Nephron progenitor cell (in vitro differentiated cells): ENCODE results near the gene ACTN4.
A peak's percentile ranks its signal among the peaks of the same experiment; 100 is the strongest.

Experiments used
- DNase-seq: peaks from one replicate; pipeline ENCODE4 v3.0.0; 2021
- H3K27ac Mint-ChIP-seq: 2 replicates; pipeline ENCODE4 v1.8.0; 2021; ENCODE audit warnings: mild to moderate bottlenecking, moderate library complexity, mixed read lengths
- H3K27me3 Mint-ChIP-seq: 2 replicates; pipeline ENCODE4 v1.8.0; 2021; ENCODE audit warnings: mild to moderate bottlenecking, low read depth, mixed read lengths; ENCODE audit not compliant: poor library complexity
- H3K36me3 Mint-ChIP-seq: 2 replicates; pipeline ENCODE4 v1.8.0; 2021; ENCODE audit warnings: low read depth, mixed read lengths
- H3K4me1 Mint-ChIP-seq: 2 replicates; pipeline ENCODE4 v1.8.0; 2021; ENCODE audit warnings: mixed read lengths
- H3K4me3 Mint-ChIP-seq: 2 replicates; pipeline ENCODE4 v1.8.0; 2021; ENCODE audit warnings: mild to moderate bottlenecking, moderate library complexity, mixed read lengths
- H3K9me3 Mint-ChIP-seq: 2 replicates; pipeline ENCODE4 v1.8.0; 2021; ENCODE audit warnings: mild to moderate bottlenecking, moderate library complexity, mixed read lengths
- CTCF ChIP-seq: fragments of 200-600 bp; sonication (generic); IDR thresholded peaks from 2 replicates; pipeline ENCODE4 v1.5.0; 2021; ENCODE audit warnings: antibody characterized with exemption

The ACTN4 gene

GRCh38 chr19:38650172-38650775, 2.8 kb downstream of the ACTN4 start:
- TF ChIP-seq CTCF, result no peak
- Mint-ChIP-seq H3K36me3 (no peaks in the 10 kb centered on the region), H3K4me1 (peaks cover 71% of the 10 kb centered on the region), H3K27me3 (peaks cover 10% of the 10 kb centered on the region), H3K27ac (no peak overlapping the region), H3K4me3 (peak overlapping the region; percentile 97), H3K9me3 (no peaks in the 10 kb centered on the region)
- no peak for DNase-seq

- peaks cover 7% of the 10 kb centered on the region for H3K36me3 Mint-ChIP-seq
- H3K4me1 Mint-ChIP-seq, result peaks cover 78% of the 10 kb centered on the region
- no peak for DNase-seq
- no peaks in the 10 kb centered on the region for H3K9me3 Mint-ChIP-seq
- no peak for TF ChIP-seq CTCF
- peak overlapping the region; percentile 95 for H3K27ac Mint-ChIP-seq
- H3K27me3 Mint-ChIP-seq, result peaks cover 10% of the 10 kb centered on the region
- peak overlapping the region; percentile 97 for H3K4me3 Mint-ChIP-seq
Measured at GRCh38 chr19:38650911-38651584, 3.6 kb downstream of the ACTN4 start.

DNA sequence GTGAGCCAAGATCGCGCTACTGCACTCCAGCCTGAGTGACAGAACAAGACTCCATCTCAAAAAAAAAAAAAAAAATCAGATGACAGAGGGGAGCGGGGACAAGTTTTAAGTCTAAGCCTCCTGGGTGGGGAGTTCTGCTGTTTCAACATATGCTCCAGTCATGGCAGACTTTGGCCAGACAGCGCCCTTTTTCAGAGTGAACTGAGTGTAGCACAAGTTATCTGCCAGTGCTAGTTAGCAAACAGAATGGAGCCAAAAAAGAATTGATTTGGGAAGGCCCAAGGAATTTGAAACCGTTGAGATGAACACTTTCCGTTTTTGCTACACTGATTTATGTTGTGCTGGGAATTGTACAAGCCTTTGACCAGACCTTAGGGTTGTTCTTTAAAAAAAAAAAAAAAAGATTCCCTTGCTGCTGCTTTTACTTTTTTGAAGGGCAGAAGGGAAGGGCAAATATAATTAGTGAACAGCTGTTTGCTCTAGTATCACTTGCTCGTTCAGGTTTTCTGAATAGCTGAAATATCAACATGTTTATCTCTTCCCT, 5.7 kb downstream of the ACTN4 start:
- TF ChIP-seq CTCF, result no peak
- Mint-ChIP-seq H3K27ac (peak overlapping the region; percentile 95), H3K36me3 (peaks cover 14% of the 10 kb centered on the region), H3K4me1 (peaks cover 98% of the 10 kb centered on the region), H3K4me3 (peak overlapping the region; percentile 8), H3K9me3 (no peaks in the 10 kb centered on the region), H3K27me3 (peaks cover 4% of the 10 kb centered on the region)
- DNase-seq, result no peak

- H3K4me1 Mint-ChIP-seq, result peaks cover 99% of the 10 kb centered on the region
- H3K4me3 Mint-ChIP-seq, result peak overlapping the region; percentile 62
- peaks cover 2% of the 10 kb centered on the region for H3K27me3 Mint-ChIP-seq
- TF ChIP-seq CTCF, result no peak
- DNase-seq, result no peak
- no peaks in the 10 kb centered on the region for H3K9me3 Mint-ChIP-seq
- H3K36me3 Mint-ChIP-seq, result peaks cover 14% of the 10 kb centered on the region
- H3K27ac Mint-ChIP-seq, result peak overlapping the region; percentile 88
Measured at GRCh38 chr19:38654628-38655055, 7.2 kb downstream of the ACTN4 start.

DNA sequence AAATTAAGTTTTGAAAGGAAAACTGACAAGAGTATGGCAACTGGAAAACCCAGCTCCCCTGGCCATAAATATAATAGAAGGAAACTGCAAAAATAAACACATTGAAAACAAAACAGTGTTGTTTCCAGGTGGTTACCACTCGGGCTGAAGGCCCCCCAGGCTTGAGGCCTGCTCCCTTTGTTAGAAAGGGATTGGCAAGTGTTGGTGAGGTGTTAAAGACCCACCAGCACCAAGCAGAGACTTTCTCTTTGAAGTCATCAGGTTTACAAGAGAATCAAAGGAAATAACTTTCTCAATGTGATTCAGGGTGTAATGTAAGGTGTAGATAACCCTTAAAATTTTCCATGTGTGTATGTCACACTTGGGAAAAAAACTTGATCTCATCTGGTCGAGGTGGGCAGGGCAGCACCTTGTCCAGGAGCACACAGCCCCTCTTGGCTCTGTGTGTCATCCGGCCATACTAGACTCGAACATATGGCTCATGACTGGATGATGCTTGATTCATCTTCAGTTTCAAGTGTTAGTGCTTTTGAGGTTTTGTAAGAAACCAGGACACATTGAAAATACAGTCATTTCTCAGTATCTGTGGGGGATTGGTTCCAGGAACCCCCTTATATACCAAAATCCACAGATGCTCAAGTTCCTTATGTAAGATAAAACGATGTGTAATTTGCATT, 7.8 kb downstream of the ACTN4 start:
- Mint-ChIP-seq H3K9me3 (no peaks in the 10 kb centered on the region), H3K27ac (peak overlapping the region; percentile 88)
- no peak for TF ChIP-seq CTCF

More for the DNA sequence above, 7.8 kb downstream of the ACTN4 start:
- peaks cover 14% of the 10 kb centered on the region for H3K36me3 Mint-ChIP-seq
- no peaks in the 10 kb centered on the region for H3K27me3 Mint-ChIP-seq
- H3K4me3 Mint-ChIP-seq, result peak overlapping the region; percentile 62
- DNase-seq, result no peak
- H3K4me1 Mint-ChIP-seq, result peaks cover 99% of the 10 kb centered on the region
